ENCODE results near the gene CGB5.

GRCh38 chr19:49071860-49072547, 28.4 kb downstream of the CGB5 start:
- no peak for TF ChIP-seq CTCF (IDR thresholded peaks at IDR 0.05; ENCODE audit: low read depth, low read length, poor library complexity, severe bottlenecking)
- TF ChIP-seq EZH2phosphoT487 (IDR thresholded peaks at IDR 0.05; ENCODE audit: borderline replicate concordance, low read length): no peak

Measured in DOHH2 (cell line).